IPS-18a (cell line): ENCODE measurements around the gene POM121C.
"Not testable (repeated sequence)": the region's sequence is repeated elsewhere in the genome, so short reads cannot be mapped to it uniquely, and the experiment has no call there.

Source experiments
- H3K27ac ChIP-seq: one replicate; pipeline ENCODE4 v1.5.1; 2013; ENCODE audit warnings: low read length
- H3K27me3 ChIP-seq: one replicate; pipeline ENCODE4 v1.6.1; 2013; ENCODE audit warnings: mild to moderate bottlenecking, low read length; ENCODE audit not compliant: control insufficient read depth, insufficient read depth
- H3K36me3 ChIP-seq: one replicate; pipeline ENCODE4 v1.6.1; 2013; ENCODE audit warnings: low read depth, low read length; ENCODE audit not compliant: control insufficient read depth
- H3K4me1 ChIP-seq: one replicate; pipeline ENCODE4 v1.6.1; 2013; ENCODE audit warnings: low read depth, low read length; ENCODE audit not compliant: control insufficient read depth
- H3K4me3 ChIP-seq: one replicate; pipeline ENCODE4 v1.5.1; 2013; ENCODE audit warnings: low read length
- H3K9ac ChIP-seq: one replicate; pipeline ENCODE4 v1.6.1; 2013; ENCODE audit warnings: mild to moderate bottlenecking, low read length, moderate library complexity
- H3K9me3 ChIP-seq: one replicate; pipeline ENCODE4 v1.6.1; 2013; ENCODE audit warnings: low read depth, low read length; ENCODE audit not compliant: control insufficient read depth

Gene POM121C

DNA sequence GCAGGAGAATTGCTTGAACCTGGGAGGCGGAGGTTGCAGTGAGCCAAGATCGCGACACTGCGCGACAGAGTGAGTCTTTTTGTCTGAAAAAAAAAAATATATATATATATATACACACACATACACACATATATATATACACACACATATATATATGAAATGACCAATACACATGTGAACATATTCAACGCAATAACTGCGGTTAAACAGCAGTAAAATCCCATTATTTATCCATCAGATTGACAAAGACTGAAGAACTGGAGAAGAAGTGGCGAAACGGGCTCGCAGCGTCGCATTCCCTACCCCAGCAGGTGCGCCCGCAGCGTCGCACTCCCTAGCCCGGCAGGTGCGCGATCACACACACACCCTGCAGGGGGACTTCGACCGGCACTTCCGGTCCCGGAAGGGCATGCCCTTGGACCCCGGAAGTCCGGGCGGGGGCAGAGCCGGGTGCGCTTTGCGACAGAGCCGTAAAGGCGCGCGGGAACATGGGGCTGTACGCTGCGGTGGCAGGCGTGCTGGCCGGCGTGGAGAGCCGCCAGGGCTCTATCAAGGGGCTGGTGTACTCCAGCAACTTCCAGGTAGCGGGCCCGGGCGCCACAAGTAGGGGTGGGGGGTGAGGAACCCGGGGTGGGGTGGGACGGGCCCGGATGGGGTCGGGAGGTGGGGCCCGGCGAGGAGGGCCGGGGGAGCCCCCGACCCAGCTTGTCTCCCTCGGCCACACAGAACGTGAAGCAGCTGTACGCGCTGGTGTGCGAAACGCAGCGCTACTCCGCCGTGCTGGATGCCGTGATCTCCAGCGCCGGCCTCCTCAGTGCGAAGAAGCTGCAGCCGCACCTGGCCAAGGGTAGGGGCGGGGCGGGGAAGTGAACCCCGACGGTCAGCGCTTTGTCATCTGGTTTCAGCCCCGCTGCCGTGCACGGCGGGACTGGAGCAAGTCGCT, 75.9 kb downstream of the POM121C start:
- not testable (repeated sequence) for H3K36me3 ChIP-seq, H3K9ac ChIP-seq, H3K4me3 ChIP-seq, H3K27me3 ChIP-seq, H3K9me3 ChIP-seq, H3K27ac ChIP-seq, H3K4me1 ChIP-seq

DNA sequence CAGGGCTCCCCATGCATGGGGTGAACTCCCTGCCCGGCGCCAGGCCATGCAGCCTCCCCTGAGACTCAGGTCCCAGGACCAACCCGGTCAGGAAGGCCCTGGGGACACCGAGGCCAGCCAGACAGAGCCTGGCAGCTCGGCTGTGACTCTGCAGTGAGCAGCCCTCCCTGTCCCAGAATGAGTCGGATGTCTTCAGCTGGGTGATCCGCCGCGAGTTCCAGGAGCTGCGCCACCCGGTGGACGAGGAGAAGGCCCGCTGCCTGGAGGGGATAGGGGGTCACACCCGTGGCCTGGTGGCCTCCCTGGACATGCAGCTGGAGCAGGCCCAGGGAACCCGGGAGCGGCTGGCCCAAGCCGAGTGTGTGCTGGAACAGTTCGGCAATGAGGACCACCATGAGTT, 81.4 kb downstream of the POM121C start:
- H3K4me3 ChIP-seq, H3K4me1 ChIP-seq, H3K9ac ChIP-seq, H3K27me3 ChIP-seq, H3K27ac ChIP-seq, H3K9me3 ChIP-seq, H3K36me3 ChIP-seq: not testable (repeated sequence)

DNA sequence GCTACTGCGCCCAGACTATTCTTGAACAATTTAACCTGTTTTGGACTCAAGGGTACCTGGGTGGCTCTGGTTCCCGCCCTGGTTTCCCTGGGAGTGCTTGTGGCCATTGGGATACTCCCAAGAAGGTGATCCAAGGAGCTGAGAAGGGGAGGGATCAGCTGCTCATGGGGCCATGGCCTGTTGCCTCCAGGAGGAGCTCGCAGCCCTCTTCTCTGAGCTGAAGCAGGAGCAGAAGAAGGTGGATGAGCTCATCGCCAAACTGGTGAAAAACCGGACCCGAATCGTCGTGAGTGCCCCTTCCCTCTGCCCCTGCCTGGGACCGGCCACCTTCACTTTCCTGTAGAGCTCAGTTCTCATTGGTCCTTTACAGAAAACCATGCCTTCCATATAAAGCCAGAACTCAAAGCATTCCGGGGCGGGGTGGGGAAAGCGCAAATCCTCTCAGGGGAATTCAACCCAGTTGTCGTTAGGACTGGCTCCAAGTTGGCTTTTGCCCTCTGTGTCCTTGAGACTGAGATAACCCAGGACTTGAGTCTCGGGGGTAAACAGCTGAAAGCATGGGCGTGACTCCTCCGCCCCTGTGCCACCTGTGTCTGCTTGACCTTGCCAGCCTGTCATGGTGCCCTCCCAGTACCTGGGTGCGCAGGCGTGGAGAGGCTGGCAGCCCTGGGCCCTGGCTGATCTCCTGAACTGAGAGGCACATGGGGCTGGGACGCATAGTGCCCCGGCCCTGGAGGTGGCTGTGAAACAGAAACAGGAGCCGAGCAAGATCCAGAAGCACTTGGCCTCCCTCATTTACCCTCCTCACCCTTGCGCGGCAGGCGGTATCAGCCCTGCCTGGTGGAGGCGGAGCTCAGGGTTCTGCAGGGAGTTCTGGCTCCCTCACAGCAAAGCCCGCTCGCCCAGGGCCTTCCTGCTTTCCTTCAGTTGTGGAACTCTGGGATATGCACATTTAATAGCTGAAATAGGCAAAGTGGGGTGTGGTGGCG, 82.3 kb downstream of the POM121C start:
- H3K27me3 ChIP-seq, H3K4me3 ChIP-seq, H3K36me3 ChIP-seq, H3K4me1 ChIP-seq, H3K9me3 ChIP-seq, H3K27ac ChIP-seq, H3K9ac ChIP-seq: not testable (repeated sequence)

DNA sequence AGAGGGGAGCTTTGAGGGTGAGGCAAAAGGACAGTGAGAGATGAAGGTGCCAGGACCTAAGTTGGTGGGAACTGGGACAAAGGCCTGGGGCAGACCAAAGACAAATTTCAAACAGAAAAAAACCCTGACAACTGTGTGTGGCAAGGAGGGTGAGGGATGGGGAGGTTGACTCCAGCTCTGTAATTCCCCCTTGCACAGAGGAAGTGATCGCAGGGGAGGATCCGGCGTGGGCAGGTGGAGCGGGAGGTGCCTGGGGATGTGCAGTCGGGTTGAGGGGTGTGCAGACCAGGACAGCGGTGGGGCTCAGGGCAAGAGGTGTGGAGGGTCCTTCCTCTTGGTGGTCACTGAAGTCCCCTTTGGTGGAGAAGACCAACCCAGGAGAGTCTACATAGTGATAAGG, 85.5 kb downstream of the POM121C start:
- H3K27ac ChIP-seq, H3K4me1 ChIP-seq, H3K4me3 ChIP-seq, H3K36me3 ChIP-seq, H3K9ac ChIP-seq, H3K27me3 ChIP-seq, H3K9me3 ChIP-seq: not testable (repeated sequence)

DNA sequence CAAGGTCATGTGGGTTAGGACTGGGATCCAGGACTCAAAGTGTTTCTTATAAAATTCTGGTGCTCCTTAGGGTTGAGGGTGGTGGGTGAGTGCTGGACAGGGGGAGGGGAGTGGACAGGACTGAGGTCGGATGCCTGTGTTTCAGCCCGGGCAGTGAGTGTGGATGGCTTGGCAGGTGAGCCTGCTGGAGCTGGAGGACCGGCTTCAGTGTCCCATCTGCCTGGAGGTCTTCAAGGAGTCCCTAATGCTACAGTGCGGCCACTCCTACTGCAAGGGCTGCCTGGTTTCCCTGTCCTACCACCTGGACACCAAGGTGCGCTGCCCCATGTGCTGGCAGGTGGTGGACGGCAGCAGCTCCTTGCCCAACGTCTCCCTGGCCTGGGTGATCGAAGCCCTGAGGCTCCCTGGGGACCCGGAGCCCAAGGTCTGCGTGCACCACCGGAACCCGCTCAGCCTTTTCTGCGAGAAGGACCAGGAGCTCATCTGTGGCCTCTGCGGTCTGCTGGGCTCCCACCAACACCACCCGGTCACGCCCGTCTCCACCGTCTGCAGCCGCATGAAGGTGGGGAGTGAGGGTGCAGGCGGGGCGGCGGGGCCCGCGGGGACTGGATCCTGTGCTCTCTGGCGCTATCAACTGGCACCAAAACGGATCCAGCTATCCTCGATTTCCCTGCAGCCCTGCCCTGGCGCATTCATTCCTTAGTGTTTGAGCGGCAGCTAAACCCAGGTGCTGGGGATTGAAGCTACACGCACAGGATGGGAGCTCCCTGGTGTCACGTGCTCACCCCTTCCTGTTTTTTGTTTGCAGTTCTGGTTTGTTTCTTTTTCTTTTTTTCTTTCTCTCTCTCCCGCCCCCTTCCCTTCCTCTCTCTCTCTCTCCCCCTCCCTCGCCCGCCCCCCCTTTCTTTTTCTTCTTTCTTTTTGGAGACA, 87.1 kb downstream of the POM121C start:
- not testable (repeated sequence) for H3K4me3 ChIP-seq, H3K4me1 ChIP-seq, H3K9me3 ChIP-seq, H3K9ac ChIP-seq, H3K36me3 ChIP-seq, H3K27me3 ChIP-seq, H3K27ac ChIP-seq

DNA sequence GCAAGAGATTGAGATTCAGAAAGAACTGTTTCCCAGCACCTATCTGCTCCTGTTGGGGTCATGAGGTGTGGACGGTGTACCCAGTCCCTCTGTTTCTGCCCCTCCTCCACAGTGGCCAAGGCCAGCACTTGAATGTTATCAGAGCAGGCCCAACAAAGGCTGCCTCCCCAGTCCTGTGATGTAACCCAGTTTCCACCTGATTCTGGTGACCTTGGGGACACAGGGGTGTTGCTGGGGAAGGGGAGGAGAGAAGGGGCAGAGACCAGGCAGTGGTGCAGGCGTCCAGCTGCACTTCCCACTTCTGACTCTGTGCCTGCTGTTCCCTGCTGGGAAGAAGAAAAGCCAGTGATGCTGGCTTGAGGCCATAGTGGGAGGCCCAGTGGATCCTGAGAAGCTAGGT, 88.2 kb downstream of the POM121C start:
- H3K36me3 ChIP-seq, H3K4me1 ChIP-seq, H3K27ac ChIP-seq, H3K9me3 ChIP-seq, H3K9ac ChIP-seq, H3K4me3 ChIP-seq, H3K27me3 ChIP-seq: not testable (repeated sequence)

DNA sequence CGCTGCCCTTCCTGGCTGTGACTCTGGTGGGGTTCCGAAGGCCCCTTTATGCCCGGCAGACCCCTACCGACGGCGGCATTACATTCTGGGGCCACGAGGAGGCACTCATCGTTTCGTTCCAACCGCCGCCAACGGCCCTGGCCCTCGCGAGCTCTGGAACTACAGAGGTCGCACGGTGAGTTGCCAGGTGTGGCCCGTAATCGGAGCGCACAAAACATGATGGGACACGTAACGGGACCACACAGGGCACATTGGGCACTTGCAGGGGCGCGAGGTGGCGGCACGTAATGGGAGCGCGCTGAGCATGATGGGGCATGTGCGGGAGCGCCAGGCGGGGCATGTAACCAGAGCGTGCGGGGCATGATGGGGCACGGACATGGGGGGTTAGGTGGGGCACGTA, 90.8 kb downstream of the POM121C start, which contains the start of gene TRIM73:
Gene TRIM73, plus strand, starts transcription at position 301 of the 400 bp plus-strand sequence. CDS start 3,305 bp downstream, outside the sequence.
- not testable (repeated sequence) for H3K27me3 ChIP-seq, H3K4me3 ChIP-seq, H3K4me1 ChIP-seq, H3K9me3 ChIP-seq, H3K9ac ChIP-seq, H3K27ac ChIP-seq, H3K36me3 ChIP-seq

DNA sequence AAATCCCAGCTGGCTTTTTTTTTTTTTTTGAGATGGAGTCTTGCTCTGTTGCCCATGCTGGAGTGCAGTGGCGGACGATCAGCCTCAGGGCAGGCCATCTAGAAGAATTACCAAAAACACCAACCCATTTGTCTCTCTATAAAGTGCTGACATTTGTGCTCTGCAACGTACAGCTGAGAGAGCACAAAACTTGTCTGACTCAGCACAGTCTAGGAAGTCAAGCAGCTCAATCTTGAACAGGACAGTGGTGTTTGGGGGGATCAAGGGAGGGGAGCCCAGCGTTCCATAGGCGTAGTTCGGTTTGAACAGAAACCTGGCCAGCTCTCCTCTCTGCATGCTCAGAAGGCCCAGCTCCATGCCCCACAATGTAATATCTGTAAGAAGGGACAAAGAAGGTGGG, 92.9 kb downstream of the POM121C start:
- not testable (repeated sequence) for H3K27me3 ChIP-seq, H3K4me3 ChIP-seq, H3K27ac ChIP-seq, H3K36me3 ChIP-seq, H3K9ac ChIP-seq, H3K4me1 ChIP-seq, H3K9me3 ChIP-seq

DNA sequence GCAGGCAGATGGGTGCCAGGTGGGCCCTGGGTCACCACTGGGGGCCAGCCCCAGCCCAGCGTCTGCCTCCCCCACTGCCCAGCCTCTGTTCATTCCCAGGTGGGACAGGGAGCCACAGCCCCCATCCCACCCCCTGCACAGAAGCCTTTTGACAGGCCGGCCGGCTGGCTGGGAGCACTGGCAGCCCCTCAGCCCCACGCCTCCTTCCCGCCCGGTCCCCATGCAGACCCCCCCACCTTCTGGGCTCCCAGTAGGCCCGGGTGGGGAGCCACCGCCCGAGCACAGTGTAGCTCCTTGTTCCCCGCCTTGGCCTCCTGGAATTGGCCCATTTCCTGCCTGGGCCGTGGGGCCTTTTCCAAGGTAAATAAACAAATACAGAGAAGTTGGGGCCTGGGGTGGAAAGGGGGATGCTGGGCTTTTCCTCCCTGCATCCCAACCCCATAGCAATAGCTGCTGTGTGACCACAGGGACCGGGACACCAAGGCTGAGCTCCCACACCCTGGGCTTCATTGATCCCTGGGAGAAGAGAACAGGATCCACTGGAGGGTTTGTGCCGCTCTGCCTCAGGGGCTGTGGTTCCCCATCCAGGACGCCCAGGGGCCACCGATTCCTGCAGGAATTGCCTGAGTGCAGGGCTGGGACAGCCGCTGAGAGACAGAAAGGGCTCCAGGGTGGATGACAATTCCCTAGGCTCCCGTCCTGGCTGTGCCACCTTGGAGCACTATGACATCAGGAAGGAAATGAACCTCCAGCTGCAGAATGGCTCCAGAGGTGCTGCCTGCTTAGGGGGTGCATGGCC, 111.4 kb downstream of the POM121C start:
- H3K4me3 ChIP-seq, H3K9ac ChIP-seq, H3K36me3 ChIP-seq, H3K27me3 ChIP-seq, H3K27ac ChIP-seq, H3K9me3 ChIP-seq, H3K4me1 ChIP-seq: not testable (repeated sequence)

DNA sequence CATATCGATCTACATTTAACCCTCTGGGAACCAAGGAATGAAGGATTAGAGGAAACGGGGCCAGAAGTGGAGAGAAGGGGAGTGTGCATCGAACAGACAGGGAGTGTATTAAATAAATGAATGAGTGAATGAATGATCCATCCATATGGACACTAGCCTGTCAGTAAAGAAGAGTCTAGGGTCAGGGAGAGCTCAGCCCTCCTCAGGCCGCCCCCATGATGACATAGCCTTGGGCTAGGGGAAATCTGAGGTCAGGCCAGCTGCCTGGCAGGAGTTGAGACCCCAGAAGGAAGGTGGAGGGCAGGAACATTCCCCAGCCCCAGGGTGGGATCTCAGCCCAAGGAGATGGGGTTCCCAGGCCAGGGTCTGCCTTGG, 112.0 kb downstream of the POM121C start:
- H3K27ac ChIP-seq, H3K27me3 ChIP-seq, H3K36me3 ChIP-seq, H3K9ac ChIP-seq, H3K4me3 ChIP-seq, H3K4me1 ChIP-seq, H3K9me3 ChIP-seq: not testable (repeated sequence)
